Measurements from ENCODE around the gene B3GNT5. TPM values are rescaled to one million over a fixed set of nuclear protein-coding genes. Genes with fewer than 3 reads are reported as not detected.

B3GNT5 gene
- total RNA-seq, 1 donor from 2014 or later: 20.4 TPM

- intact Hi-C loops (cut with DNase I): no loop called here
Measured at GRCh38 chr3:183244981-183245476, 8.0 kb upstream of the B3GNT5 start.

GRCh38 chr3:183247011-183247589 lies 6.0 kb upstream of the B3GNT5 start:
- Histone ChIP-seq H3K9me3 (no peaks in the 10 kb centered on the region), H3K4me1 (no peaks in the 10 kb centered on the region), H3K36me3 (no peaks in the 10 kb centered on the region), H3K4me3 (no peak overlapping the region), H3K27ac (no peak overlapping the region), H3K27me3 (no peaks in the 10 kb centered on the region)
- intact Hi-C loops (cut with DNase I): no loop called here
- DNase-seq (ENCODE audit: extremely low spot score in 2 of 2): no peak
- TF ChIP-seq POLR2AphosphoS5 (IDR thresholded peaks at IDR 0.05; ENCODE audit: insufficient read depth in 1 of 2, low read depth in 1 of 2) (no peak), CTCF (IDR thresholded peaks at IDR 0.05) (no peak), POLR2A (IDR thresholded peaks at IDR 0.05) (no peak)

More at GRCh38 chr3:183244981-183245476, 8.0 kb upstream of the B3GNT5 start:
- TF ChIP-seq POLR2A (IDR thresholded peaks at IDR 0.05) (no peak), POLR2AphosphoS5 (IDR thresholded peaks at IDR 0.05; ENCODE audit: insufficient read depth in 1 of 2, low read depth in 1 of 2) (no peak), CTCF (IDR thresholded peaks at IDR 0.05) (no peak)
- H3K4me3 ChIP-seq: no peak overlapping the region
- H3K27me3 ChIP-seq: no peaks in the 10 kb centered on the region
- H3K4me1 ChIP-seq: no peaks in the 10 kb centered on the region
- H3K9me3 ChIP-seq: no peaks in the 10 kb centered on the region
- no peaks in the 10 kb centered on the region for H3K36me3 ChIP-seq
- H3K27ac ChIP-seq: no peak overlapping the region
- DNase-seq (ENCODE audit: extremely low spot score in 2 of 2): no peak

GRCh38 chr3:183249006-183249718 lies 3.9 kb upstream of the B3GNT5 start:
- H3K4me3 ChIP-seq: no peak overlapping the region
- no peaks in the 10 kb centered on the region for H3K27me3 ChIP-seq
- intact Hi-C loops (cut with DNase I): no loop called here
- TF ChIP-seq POLR2AphosphoS5 (IDR thresholded peaks at IDR 0.05; ENCODE audit: insufficient read depth in 1 of 2, low read depth in 1 of 2) (no peak), POLR2A (IDR thresholded peaks at IDR 0.05) (no peak), CTCF (IDR thresholded peaks at IDR 0.05) (no peak)
- peaks cover 7% of the 10 kb centered on the region for H3K4me1 ChIP-seq
- no peaks in the 10 kb centered on the region for H3K9me3 ChIP-seq
- DNase-seq (ENCODE audit: extremely low spot score in 2 of 2): no peak
- no peaks in the 10 kb centered on the region for H3K36me3 ChIP-seq
- H3K27ac ChIP-seq: no peak overlapping the region

- H3K27me3 ChIP-seq: no peaks in the 10 kb centered on the region
- no peak for DNase-seq (ENCODE audit: extremely low spot score in 2 of 2)
- intact Hi-C loops (cut with DNase I): no loop called here
- no peaks in the 10 kb centered on the region for H3K9me3 ChIP-seq
- H3K4me1 ChIP-seq: peaks cover 20% of the 10 kb centered on the region
- H3K36me3 ChIP-seq: no peaks in the 10 kb centered on the region
- H3K4me3 ChIP-seq: peak overlapping the region in 1 of 2 donors; percentile 69
- peak overlapping the region; percentile 97 for H3K27ac ChIP-seq
- no peak for TF ChIP-seq POLR2AphosphoS5 (IDR thresholded peaks at IDR 0.05; ENCODE audit: insufficient read depth in 1 of 2, low read depth in 1 of 2)
- TF ChIP-seq CTCF (IDR thresholded peaks at IDR 0.05): no peak
- no peak for TF ChIP-seq POLR2A (IDR thresholded peaks at IDR 0.05)
Measured at GRCh38 chr3:183252118-183252782, 803 bp upstream of the B3GNT5 start.
